Left lung (tissue), 10 donors: ENCODE data around the gene DLGAP3. TPM values are rescaled to one million over a fixed set of nuclear protein-coding genes. Genes with fewer than 3 reads are reported as not detected.

ENCODE experiments used
- ATAC-seq: fragments of 200-7000 bp; cut with Tn5 transposase; one replicate; pipeline ENCODE4 v1.9.1; 2020; ENCODE audit warnings: moderate library complexity
- DNase-seq, 4 donors: peaks; one replicate each; pipeline ENCODE4 v3.0.0-alpha.2; 2013 to 2020
- H3K27ac ChIP-seq, 2 donors: fragments of 200-600 bp; sonication (generic) in 1 of 2; one replicate each; pipeline versions ENCODE4 v1.5.0 to v1.8.0; 2020 to 2021
- H3K27me3 ChIP-seq, 2 donors: fragments of 200-600 bp; sonication (generic) in 1 of 2; one replicate each; pipeline versions ENCODE4 v1.5.0 to v1.8.0; 2020 to 2021
- H3K36me3 ChIP-seq, 2 donors: fragments of 200-600 bp; sonication (generic) in 1 of 2; one replicate each; pipeline versions ENCODE4 v1.5.0 to v1.8.0; 2020 to 2021
- H3K4me1 ChIP-seq, 2 donors: fragments of 200-600 bp; one replicate each; pipeline ENCODE4 v1.8.0; 2021
- H3K4me3 ChIP-seq, 2 donors: fragments of 200-600 bp; sonication (generic) in 1 of 2; one replicate each; pipeline versions ENCODE4 v1.5.0 to v1.8.0; 2020 to 2021; ENCODE audit warnings: mild to moderate bottlenecking in 1 of 2
- H3K9me3 ChIP-seq, 2 donors: fragments of 200-600 bp; sonication (generic) in 1 of 2; one replicate each; pipeline versions ENCODE4 v1.5.0 to v1.8.0; 2020 to 2021
- CTCF ChIP-seq, 2 donors: fragments of 200-600 bp; sonication (generic) in 1 of 2; IDR thresholded peaks; one replicate each; pipeline versions ENCODE4 v1.5.0 to v1.8.0; 2021; ENCODE audit warnings: antibody characterized with exemption in 2 of 2
- intact Hi-C, 2 donors: fragments of 100-400 bp; cut with DNase I; formaldehyde crosslinking; loops; one replicate each; pipeline versions ENCODE4 v1.11.2 to v1.14.2; 2022
- polyA plus RNA-seq, 6 donors: library from polyadenylated mRNA; unstranded; fragments of 120-200 nt; gene quantifications; one replicate each; pipeline ENCODE4 v1.2.1, GENCODE V29; 2013; ENCODE audit not compliant: insufficient read length in 6 of 6
- total RNA-seq, 2 donors: library from RNA; stranded (reverse); fragmentation: NEBNext Ultra II Directional; extraction: Animal tissue kit (Norgen Biotek cat#: 25700); gene quantifications; one replicate each; pipeline ENCODE4 v1.2.1, GENCODE V29; 2021
- donor health status: DM: no; HTN: yes; CAD: no.
- donor health status: DM: no; HTN: no; CAD: no.

The DLGAP3 gene
- total and polyA plus RNA-seq, 8 donors, result 0.11 to 0.46 (median 0.13) TPM

GRCh38 chr1:34898330-34898761 is 31.1 kb downstream of the DLGAP3 start:
- H3K4me1 ChIP-seq, result no peaks in the 10 kb centered on the region
- peaks cover 0 to 26% of the 10 kb centered on the region in 2 donors for H3K27me3 ChIP-seq
- ATAC-seq (no peak), DNase-seq (no peak)
- H3K9me3 ChIP-seq, result peaks cover 0 to 5% of the 10 kb centered on the region in 2 donors
- no peaks in the 10 kb centered on the region for H3K36me3 ChIP-seq
- no peak overlapping the region for H3K27ac ChIP-seq
- no peak for TF ChIP-seq CTCF (IDR thresholded peaks at IDR 0.05)
- intact Hi-C loops, result no loop called here
- H3K4me3 ChIP-seq, result no peak overlapping the region

- Histone ChIP-seq H3K4me3 (no peak overlapping the region), H3K4me1 (no peaks in the 10 kb centered on the region), H3K27me3 (peaks cover 0 to 20% of the 10 kb centered on the region in 2 donors), H3K36me3 (no peaks in the 10 kb centered on the region), H3K27ac (no peak overlapping the region), H3K9me3 (peaks cover 0 to 20% of the 10 kb centered on the region in 2 donors)
- DNase-seq, result no peak
- no peak for TF ChIP-seq CTCF (IDR thresholded peaks at IDR 0.05)
- intact Hi-C loops, result no loop called here
- no peak for ATAC-seq
Observed at GRCh38 chr1:34896612-34897011, 32.8 kb downstream of the DLGAP3 start.

- Histone ChIP-seq H3K9me3 (peaks cover 0 to 23% of the 10 kb centered on the region in 2 donors), H3K36me3 (no peaks in the 10 kb centered on the region), H3K4me3 (no peak overlapping the region), H3K27me3 (peaks cover 19 to 64% of the 10 kb centered on the region in 2 donors), H3K27ac (no peak overlapping the region), H3K4me1 (peaks cover 0 to 14% of the 10 kb centered on the region in 2 donors)
- intact Hi-C loops, result no loop called here
- TF ChIP-seq CTCF (IDR thresholded peaks at IDR 0.05), result no peak
- ATAC-seq (no peak), DNase-seq (no peak)
Observed at GRCh38 chr1:34889705-34890104, 39.7 kb downstream of the DLGAP3 start.

DNA sequence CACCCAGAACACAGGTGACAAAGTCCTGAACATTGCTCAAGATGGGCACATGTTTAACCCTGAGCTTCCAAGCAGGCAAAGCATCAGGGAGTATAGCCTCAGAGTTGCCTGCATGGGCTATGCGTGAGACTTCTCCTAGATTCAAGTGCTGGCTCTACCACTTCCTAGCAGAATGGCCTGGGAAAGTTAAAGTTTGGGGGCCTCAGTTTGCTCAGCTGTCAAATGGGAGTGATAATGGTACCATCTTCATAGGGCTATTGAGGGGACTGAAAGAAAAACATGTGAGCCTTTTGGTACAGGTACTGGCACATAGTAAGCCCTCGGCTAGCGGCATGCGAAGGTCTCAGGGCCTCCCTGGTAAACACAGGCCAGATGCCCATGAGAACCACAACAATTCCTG is 41.9 kb downstream of the DLGAP3 start:
- ATAC-seq, result no peak
- Histone ChIP-seq H3K4me1 (peaks cover 0 to 14% of the 10 kb centered on the region in 2 donors), H3K4me3 (no peak overlapping the region), H3K27ac (no peak overlapping the region), H3K9me3 (peaks cover 0 to 12% of the 10 kb centered on the region in 2 donors), H3K36me3 (no peaks in the 10 kb centered on the region), H3K27me3 (peaks cover 26 to 85% of the 10 kb centered on the region in 2 donors)
- no peak for TF ChIP-seq CTCF (IDR thresholded peaks at IDR 0.05)
- intact Hi-C loops, result no loop called here
- no peak for DNase-seq

DNA sequence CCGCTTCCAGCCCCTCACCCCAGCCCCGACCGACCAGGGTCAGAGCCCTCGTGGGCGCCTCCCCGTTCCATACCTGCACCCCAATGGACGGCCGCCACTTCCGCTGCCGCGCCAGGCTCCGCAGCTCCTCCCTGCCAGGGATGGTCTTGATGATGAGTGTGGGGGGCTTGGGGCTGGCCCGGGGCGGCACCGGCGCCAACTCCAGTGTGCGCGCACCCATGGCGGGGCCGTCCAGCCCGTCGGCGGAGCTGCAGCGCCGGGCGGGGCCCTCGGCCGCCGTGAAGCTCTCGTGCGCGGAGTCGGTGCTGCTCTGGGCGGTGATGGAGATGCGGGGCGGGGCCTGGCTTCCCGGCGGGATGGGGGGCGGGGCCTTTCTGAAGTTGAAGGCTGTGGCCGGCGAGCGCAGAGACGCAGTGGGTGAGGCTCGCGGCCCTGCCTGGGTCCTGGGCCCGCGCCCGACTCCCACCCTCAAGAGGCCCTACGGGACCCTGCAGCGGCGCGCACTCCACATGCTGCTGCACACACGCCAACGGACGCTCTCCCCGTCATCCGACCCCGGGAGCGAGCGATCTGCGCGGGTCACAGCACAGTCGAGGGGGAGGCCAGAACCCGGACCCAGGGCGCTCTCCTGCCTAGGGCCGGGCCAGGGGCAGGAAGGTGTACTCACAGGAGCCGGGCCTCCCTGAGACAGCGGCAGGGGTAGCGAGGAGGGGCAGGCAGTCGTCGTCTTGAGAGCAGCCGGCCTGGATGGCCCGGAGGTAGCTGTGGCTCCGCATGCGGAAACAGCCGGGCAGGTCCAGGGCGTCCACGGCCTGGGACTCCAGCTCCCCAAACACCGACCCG is 43.8 kb downstream of the DLGAP3 start:
- no peak for TF ChIP-seq CTCF (IDR thresholded peaks at IDR 0.05)
- Histone ChIP-seq H3K9me3 (no peaks in the 10 kb centered on the region), H3K4me3 (peak overlapping the region; percentile 18 to 31), H3K4me1 (peaks cover 0 to 14% of the 10 kb centered on the region in 2 donors), H3K27ac (no peak overlapping the region), H3K27me3 (peaks cover 26 to 99% of the 10 kb centered on the region in 2 donors), H3K36me3 (no peaks in the 10 kb centered on the region)
- peak in 3 of 4 donors; percentile 27 to 85 (median 47) for DNase-seq
- peak; percentile 95 for ATAC-seq
- intact Hi-C loops, result no loop called here
